Trophoblast cell (in vitro differentiated cells and primary cell): ENCODE data around the gene PGAP6.

Experiments used
- DNase-seq, 2 donors: peaks; one replicate each; pipeline ENCODE4 v3.0.0-alpha.2; 2016
- H2AFZ ChIP-seq: 2 replicates; pipeline ENCODE4 v1.6.1; 2013; ENCODE audit warnings: low read length, moderate library complexity, mild to moderate bottlenecking; ENCODE audit not compliant: insufficient read depth, poor library complexity
- H2AK5ac ChIP-seq: 2 replicates; pipeline ENCODE4 v1.6.1; 2013; ENCODE audit warnings: mild to moderate bottlenecking, low read length
- H2BK120ac ChIP-seq: 2 replicates; pipeline ENCODE4 v1.6.1; 2013; ENCODE audit warnings: low read length, mild to moderate bottlenecking, moderate library complexity; ENCODE audit not compliant: insufficient read depth, poor library complexity
- H2BK12ac ChIP-seq: 2 replicates; pipeline ENCODE4 v1.6.1; 2013; ENCODE audit warnings: mild to moderate bottlenecking, low read length, moderate library complexity
- H2BK5ac ChIP-seq: 2 replicates; pipeline ENCODE4 v1.6.1; 2013; ENCODE audit warnings: low read length, low read depth, moderate library complexity, mild to moderate bottlenecking; ENCODE audit not compliant: poor library complexity
- H3K14ac ChIP-seq: 2 replicates; pipeline ENCODE4 v1.6.1; 2013; ENCODE audit warnings: mild to moderate bottlenecking, low read length
- H3K18ac ChIP-seq: 2 replicates; pipeline ENCODE4 v1.6.1; 2013; ENCODE audit warnings: mild to moderate bottlenecking, low read length
- H3K23ac ChIP-seq: 2 replicates; pipeline ENCODE4 v1.6.1; 2013; ENCODE audit warnings: low read length
- H3K27ac ChIP-seq: 2 replicates; pipeline ENCODE4 v1.5.1; 2013; ENCODE audit warnings: low read depth, mild to moderate bottlenecking, inconsistent platforms, low read length, moderate library complexity
- H3K27me3 ChIP-seq: 2 replicates; pipeline ENCODE4 v1.6.1; 2013; ENCODE audit warnings: inconsistent platforms, mild to moderate bottlenecking, low read length, moderate library complexity; ENCODE audit not compliant: insufficient read depth
- H3K36me3 ChIP-seq, 2 experiments: 1 replicate in 1 of 2; 2 replicates in 1 of 2; pipeline ENCODE4 v1.6.1; 2013; ENCODE audit warnings: low read length in 2 of 2, mild to moderate bottlenecking in 2 of 2, moderate library complexity in 1 of 2; ENCODE audit not compliant: insufficient read depth in 2 of 2, control insufficient read depth in 1 of 2
- H3K4ac ChIP-seq: 2 replicates; pipeline ENCODE4 v1.6.1; 2013; ENCODE audit warnings: low read depth, mild to moderate bottlenecking, low read length, moderate library complexity
- H3K4me1 ChIP-seq, 2 experiments: 1 replicate in 1 of 2; 2 replicates in 1 of 2; pipeline ENCODE4 v1.6.1; 2013; ENCODE audit warnings: low read length in 2 of 2, mild to moderate bottlenecking in 2 of 2, moderate library complexity in 1 of 2; ENCODE audit not compliant: insufficient read depth in 2 of 2, control insufficient read depth in 1 of 2
- H3K4me2 ChIP-seq: 2 replicates; pipeline ENCODE4 v1.6.1; 2013; ENCODE audit warnings: inconsistent platforms, mild to moderate bottlenecking, low read length, moderate library complexity
- H3K4me3 ChIP-seq: 2 replicates; pipeline ENCODE4 v1.5.1; 2013; ENCODE audit warnings: mild to moderate bottlenecking, low read depth, low read length, inconsistent platforms
- H3K79me1 ChIP-seq: one replicate; pipeline ENCODE4 v1.6.1; 2013; ENCODE audit warnings: low read length
- H3K79me2 ChIP-seq: 2 replicates; pipeline ENCODE4 v1.6.1; 2013; ENCODE audit warnings: low read length, mild to moderate bottlenecking; ENCODE audit not compliant: control insufficient read depth, insufficient read depth, poor library complexity
- H3K9ac ChIP-seq: 2 replicates; pipeline ENCODE4 v1.6.1; 2013; ENCODE audit warnings: mild to moderate bottlenecking, low read length
- H3K9me3 ChIP-seq: 2 replicates; pipeline ENCODE4 v1.6.1; 2013; ENCODE audit warnings: low read depth, mild to moderate bottlenecking, control low read depth, inconsistent platforms, low read length; ENCODE audit not compliant: insufficient read depth
- H4K12ac ChIP-seq: 2 replicates; pipeline ENCODE4 v1.6.1; 2013; ENCODE audit warnings: low read depth, mild to moderate bottlenecking, low read length, moderate library complexity
- H4K8ac ChIP-seq: 2 replicates; pipeline ENCODE4 v1.6.1; 2013; ENCODE audit warnings: low read depth, mild to moderate bottlenecking, low read length, moderate library complexity
- H4K91ac ChIP-seq: one replicate; pipeline ENCODE4 v1.6.1; 2013; ENCODE audit warnings: low read depth, mild to moderate bottlenecking, low read length, moderate library complexity
- WGBS: extraction: QIAGEN DNeasy Blood & Tissue Kit; methylation state at CpG from one replicate; pipeline ENCODE4 v1.1.7; 2013; ENCODE audit warnings: missing lambda C conversion rate; ENCODE audit not compliant: insufficient read length, insufficient coverage; ENCODE audit errors: extremely low coverage; 5-methylcytosine and 5-hydroxymethylcytosine counted together

Gene PGAP6

DNA sequence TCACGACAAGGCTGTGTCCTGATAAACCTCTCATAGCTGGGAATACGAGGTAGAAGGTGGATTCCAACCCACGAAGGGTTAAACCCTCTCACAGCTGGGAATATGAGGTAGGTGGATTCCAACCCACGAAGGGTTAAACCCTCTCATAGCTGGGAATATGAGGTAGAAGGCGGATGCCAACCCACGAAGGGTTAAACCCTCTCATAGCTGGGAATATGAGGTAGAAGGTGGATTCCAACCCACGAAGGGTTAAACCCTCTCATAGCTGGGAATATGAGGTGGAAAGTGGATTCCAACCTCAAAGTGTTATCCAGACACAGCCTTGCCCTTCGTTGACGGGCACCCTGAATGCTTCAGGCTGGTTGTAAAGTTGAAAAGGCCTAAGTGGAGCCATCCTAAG lies 60.2 kb downstream of the PGAP6 start:
- peaks cover 2% of the 10 kb centered on the region for H3K9me3 ChIP-seq
- no peak overlapping the region for H3K27ac ChIP-seq
- H3K79me2 ChIP-seq: no peaks in the 10 kb centered on the region
- H3K79me1 ChIP-seq: no peaks in the 10 kb centered on the region
- H4K8ac ChIP-seq: no peak overlapping the region
- H4K91ac ChIP-seq: no peak overlapping the region
- no peaks in the 10 kb centered on the region for H3K27me3 ChIP-seq
- H4K12ac ChIP-seq: no peak overlapping the region
- H3K4me1 ChIP-seq: peaks cover 6 to 8% of the 10 kb centered on the region in 2 experiments
- no peak overlapping the region for H2AK5ac ChIP-seq
- no peak overlapping the region for H3K14ac ChIP-seq
- no peak overlapping the region for H2BK12ac ChIP-seq
- no peak overlapping the region for H3K4me3 ChIP-seq
- H3K23ac ChIP-seq: no peak overlapping the region
- no CpG with 5 or more reads among the region's 9 CpGs for WGBS
- H2BK120ac ChIP-seq: no peak overlapping the region
- H3K4me2 ChIP-seq: no peak overlapping the region
- H3K36me3 ChIP-seq: peaks cover 13 to 20% of the 10 kb centered on the region in 2 experiments
- H2AFZ ChIP-seq: no peak overlapping the region
- no peak overlapping the region for H3K9ac ChIP-seq
- no peak overlapping the region for H3K4ac ChIP-seq
- no peak overlapping the region for H2BK5ac ChIP-seq
- DNase-seq: no peak
- H3K18ac ChIP-seq: no peak overlapping the region
